T-helper 2 cell treated with Interferon-gamma antibody and Interleukin-4, amounts not matched to agents 100 ng/mL and 5 ng/mL, for 36 hours (primary cell): Measurements from ENCODE around the gene IL1RAPL1. TPM values are rescaled to one million over a fixed set of nuclear protein-coding genes. Genes with fewer than 3 reads are reported as not detected.
"Not testable (repeated sequence)": the region's sequence is repeated elsewhere in the genome, so short reads cannot be mapped to it uniquely, and the experiment has no call there.

Experiments used
- intact Hi-C: fragments of 100-400 bp; cut with micrococcal nuclease; formaldehyde crosslinking; loops from one replicate; pipeline ENCODE4 v1.15.1; 2023
- total RNA-seq: library from RNA; stranded (reverse); gene quantifications from 2 replicates; pipeline ENCODE4 v1.2.3, GENCODE V29; 2022

IL1RAPL1 gene
- total RNA-seq, 1 donor from 2014 or later = not detected

DNA sequence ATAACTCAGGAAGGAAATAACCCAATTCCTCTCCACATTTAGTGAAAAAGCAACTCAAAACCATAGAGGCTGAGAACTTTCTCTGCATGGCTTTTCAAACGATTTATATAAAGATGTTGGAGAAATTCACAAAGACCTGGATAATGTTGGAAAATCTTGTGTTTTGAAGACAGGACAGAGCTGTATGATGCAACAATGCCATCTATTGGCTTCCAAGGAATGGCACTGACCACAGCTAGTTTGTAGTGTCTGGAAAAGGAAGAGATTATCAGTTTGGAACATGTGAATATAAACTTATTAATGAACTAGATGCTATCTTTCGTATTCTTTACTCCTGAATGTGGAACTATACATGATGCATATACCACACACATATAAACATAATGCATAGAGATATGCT lies 503.6 kb downstream of the IL1RAPL1 start:
- intact Hi-C loops = no loop called here

DNA sequence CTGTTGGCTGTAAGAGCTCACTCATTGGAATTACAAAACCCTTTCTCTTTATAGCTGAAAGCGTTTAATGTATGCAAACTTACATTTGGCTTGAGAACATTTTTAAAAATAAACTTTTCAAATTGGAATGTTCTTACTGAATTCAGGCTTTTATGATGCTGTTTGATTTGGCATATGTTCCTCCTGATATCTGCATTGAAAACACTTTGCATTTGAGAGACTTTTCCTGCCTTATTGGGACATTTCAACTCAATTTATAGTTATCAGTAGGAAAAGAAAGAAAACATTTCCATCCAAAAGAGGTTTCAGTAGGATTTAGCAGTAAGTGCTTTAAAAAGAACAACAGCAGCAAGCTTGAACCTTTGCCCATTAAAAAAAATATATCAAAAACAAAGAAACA lies 520.0 kb downstream of the IL1RAPL1 start:
- intact Hi-C loops = no loop called here

DNA sequence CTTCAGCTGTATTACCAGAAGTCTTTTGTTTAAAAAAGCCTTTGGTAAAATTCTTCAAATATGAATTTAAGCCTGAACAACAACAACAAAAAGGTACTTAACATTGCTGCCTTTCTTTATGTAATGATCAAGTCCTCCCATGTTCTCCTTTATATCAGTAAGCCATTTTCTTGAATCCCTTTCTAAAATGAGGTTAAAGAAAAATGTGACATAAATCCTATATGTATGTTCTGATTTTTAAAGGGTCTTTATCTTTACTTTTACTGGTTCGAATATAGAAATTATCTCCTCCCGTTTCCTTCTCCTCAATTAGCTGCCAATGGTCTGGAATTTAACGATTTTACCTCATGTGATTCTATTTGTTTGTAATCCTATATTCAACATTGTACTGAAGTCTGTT lies 522.8 kb downstream of the IL1RAPL1 start:
- intact Hi-C loops = no loop called here

DNA sequence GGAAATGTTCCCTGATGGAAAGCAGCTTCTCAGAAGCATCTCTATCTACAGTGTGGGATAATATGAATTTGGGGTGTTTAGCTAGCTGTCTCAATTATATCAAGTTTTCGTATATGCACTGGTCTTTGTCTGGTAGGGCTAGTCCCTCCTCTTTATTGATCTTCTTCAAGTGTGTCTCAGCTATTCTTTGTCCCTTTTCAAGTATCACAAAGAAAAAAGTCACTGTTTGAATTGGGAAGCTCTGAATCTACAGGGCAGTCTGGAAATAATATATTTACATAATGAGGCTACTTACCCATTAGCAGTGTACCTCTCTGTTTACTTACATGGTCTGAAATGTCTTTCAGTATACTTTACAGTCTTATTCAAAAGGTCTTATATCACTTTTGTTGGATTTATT lies 526.0 kb downstream of the IL1RAPL1 start:
- intact Hi-C loops = no loop called here

DNA sequence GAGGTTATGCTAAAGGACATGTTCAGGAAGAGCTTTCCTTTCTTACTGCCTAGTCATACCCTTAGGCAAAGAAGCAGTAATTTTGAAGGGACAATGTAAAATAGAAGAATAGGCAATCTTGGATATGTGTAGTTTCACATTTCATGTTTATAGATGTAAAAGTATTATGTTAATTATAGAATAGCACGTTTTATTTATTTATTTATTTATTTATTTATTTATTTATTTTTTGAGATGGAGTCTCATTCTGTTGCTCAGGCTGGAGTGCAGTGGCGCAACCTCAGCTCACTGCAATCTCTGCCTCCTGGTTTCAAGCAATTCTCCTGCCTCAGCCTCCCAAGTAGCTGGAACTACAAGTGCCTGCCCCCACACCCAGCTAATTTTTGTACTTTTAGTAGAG lies 535.6 kb downstream of the IL1RAPL1 start:
- intact Hi-C loops = not testable (repeated sequence)

DNA sequence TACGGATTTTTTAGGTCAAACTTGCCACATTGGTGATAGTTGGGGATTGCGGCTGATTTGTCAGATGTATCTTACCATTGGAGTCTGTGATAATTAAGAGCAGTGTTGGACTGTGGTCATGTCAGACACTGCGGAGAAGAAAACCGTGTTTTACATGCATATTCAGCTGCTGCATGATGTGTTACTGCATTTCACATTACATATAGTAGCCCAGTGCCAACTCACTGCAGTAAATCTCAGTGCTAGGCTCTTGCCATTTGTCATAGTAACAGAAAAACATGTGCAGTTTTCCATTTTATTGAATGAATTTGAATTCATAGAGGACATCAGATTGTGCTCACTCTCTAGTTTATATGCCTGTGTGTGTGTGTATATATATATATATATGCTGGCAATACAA lies 543.7 kb downstream of the IL1RAPL1 start:
- intact Hi-C loops = no loop called here

DNA sequence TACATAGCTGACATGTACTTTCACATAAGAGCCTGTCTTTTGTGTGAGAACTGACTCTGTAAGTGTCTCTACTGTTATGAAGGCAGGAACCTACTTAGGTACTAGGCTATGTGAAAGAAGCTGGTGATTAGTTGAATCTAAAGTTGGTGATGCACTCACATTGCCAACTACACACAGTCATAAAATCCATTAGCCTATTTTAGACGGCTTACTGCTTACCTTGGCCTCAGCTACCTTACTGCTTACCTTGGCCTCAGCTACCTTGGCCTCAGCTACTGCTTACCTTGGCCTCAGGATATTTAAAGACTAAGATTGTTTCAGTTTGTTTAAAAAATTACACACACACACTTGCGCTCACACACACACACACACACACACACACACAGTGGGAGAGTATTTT lies 549.7 kb downstream of the IL1RAPL1 start:
- intact Hi-C loops = no loop called here

DNA sequence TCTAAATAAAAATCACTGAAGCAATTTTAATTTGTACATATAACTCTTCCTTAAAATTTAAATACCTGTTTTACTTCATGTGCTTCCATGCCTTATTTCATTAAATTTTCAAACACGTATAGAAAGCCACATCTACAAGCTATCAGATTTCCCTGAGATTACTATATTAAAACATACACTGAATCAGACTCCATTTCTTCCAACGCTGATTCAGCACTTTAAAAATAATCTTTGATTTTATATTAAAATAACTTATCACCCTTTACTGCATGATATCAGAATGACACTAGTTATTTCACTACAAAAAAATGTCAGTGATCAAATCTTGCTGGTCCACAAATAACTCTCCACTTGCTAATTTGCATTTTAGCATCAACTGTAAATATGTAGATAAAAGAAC lies 550.8 kb downstream of the IL1RAPL1 start:
- intact Hi-C loops = no loop called here

DNA sequence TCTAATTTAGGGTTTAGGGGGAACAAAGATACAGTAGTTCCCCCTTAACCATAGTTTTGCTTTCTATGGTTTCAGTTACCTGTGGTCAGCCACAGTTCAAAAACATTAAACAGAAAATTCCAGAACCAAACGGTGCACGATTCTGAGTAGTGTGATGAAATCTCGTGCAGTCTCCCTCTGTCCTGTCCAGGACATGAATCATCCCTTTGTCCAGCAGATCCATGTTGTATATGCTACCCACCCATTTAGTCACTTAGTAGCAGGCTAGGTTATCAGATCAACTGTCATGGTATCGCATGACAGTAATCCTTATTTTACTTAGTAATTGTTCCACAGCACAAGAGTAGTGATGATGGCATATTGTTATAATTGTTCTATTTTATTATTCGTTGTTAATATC lies 556.1 kb downstream of the IL1RAPL1 start:
- intact Hi-C loops = no loop called here

DNA sequence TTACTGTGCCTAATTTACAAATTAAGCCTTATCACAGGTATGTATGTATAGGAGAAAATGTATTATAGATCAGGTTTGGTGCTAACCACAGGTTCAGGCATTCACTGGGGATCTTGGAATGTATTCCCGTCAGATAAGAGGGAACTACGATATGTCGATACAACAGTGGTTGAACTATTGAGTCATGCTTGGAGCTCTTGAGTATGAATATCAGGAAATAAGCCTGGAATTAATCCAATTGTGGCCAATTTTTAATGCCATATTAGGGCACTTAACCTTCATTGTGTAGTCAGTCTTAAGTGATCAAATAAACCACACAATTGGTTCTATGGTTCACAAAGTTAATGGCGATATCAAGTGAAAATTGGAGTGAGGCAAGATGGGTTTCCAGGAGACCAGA lies 556.5 kb downstream of the IL1RAPL1 start:
- intact Hi-C loops = no loop called here

DNA sequence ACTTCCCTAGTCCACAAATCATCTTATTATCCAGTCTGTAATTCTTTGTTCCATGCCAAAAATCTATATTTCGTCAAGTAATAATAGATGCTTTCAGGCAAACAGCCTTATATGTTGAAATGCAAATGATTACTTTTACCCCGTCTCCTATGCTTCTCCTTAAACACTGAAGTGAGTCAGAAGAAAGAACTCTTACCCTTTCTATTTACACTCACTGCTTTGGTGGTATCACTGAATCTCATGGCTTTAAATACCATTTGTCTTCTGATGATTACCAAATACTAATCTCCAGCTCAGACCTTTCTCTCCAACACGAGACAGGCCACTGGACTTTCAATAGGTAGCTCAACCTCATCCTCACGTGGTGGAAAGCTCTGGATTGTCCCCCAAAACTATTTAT lies 558.1 kb downstream of the IL1RAPL1 start:
- intact Hi-C loops = no loop called here

DNA sequence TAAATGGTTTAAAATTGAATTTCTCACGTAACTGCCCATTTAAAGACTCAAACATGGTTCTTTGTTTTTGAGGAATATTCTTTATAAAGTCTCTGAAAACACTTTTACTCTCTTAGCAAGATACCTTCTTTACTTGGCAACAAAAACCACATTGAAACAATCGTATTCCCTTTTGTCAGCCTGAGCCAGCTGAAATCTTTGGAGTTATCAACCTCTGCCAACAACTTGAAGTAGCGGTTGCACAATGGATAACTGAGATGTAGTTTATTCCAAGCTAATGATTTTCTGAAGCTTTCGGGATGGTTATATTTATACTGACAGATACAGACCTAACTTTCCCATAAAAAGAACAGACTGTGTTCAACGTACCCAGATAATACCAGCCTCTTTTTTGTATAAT lies 561.3 kb downstream of the IL1RAPL1 start:
- intact Hi-C loops = no loop called here

DNA sequence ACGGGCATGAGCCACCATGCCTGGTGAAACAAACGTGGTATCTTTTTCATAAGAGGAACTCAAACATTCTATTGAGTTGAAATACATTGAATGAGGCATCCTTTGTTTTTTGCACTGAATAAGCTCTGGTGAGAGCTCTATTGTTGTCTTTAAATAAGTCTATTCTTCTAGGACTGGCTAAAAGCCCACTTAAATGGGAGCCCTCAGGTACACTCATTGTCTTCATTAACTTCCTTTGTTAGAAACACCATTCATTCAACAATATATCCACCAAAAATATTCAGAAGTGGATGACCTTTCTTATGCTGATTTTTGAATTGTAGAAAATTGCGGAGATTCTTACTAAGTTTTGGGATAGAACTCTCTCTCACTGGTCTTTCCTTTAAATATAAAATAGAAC lies 568.0 kb downstream of the IL1RAPL1 start:
- intact Hi-C loops = no loop called here

DNA sequence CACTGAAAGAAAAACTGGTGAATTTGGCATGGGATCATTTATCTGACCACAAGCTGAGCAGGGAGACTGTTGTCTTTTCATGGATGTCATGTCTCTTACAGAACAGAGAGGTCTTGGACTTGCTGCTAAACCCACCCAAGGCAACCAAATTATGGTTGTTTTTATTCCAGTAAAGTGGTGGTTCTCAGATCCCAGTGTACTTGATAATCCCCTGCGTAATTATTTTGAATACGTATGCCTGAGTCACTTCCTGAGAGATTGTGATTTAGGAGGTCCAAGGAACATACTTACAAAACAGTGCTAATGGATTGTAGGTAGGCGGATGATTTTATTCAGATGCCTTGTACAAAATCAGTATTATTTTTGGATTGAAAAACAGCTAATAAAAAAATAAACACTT lies 585.6 kb downstream of the IL1RAPL1 start:
- intact Hi-C loops = no loop called here

DNA sequence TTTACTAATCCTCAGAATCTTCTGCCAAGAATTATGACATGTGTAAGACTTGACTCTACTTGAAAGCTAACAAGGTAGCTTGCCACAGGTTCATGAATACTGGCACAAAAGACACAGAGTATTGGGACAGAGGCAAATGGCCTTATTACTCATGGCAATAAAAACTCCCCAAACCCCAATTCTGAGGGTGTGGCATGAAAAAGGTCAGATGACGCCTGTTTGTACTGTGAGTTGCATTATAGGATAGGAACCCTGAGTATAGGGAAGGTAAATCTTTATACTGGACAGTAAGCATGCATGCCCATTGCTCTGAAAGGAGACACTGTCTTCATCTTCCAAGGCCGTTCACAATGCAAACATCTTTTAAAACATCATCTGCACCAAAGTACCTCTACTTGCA lies 600.0 kb downstream of the IL1RAPL1 start:
- intact Hi-C loops = no loop called here

DNA sequence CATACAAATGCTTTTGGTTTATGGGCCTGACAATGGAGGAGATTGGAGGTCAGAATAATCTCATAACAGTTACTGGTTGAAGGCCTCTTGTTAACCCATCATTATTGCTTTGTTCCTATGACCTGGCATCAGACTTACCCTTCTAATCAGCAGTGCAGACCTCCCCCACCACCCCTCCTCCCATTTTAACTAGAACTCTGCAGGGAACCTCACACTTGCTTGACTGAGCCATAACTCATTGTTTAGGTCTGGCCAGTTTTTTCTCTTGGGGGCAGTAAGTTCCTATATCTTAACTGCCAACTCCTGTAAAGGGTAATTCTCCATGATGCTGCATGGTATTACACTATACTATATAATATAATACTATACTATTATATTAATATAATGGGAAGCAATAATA lies 609.3 kb downstream of the IL1RAPL1 start:
- intact Hi-C loops = no loop called here

DNA sequence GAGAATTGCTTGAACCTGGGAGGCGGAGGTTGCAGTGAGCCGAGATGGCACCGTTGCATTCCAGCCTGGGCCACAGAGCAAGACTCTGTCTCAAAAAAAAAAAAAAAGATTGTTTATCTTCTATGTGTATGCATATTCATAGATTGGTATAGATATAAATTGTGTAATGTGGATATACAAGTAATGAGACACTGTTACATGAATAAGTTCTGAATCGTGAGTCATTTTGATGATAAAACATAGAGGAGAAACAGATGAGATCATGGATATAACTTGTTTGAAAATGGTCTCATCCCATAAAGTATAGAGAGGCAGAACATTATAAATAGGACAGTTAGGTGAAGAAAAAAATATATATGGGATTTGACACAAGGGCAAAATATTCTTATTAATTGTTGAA lies 628.0 kb downstream of the IL1RAPL1 start:
- intact Hi-C loops = no loop called here

DNA sequence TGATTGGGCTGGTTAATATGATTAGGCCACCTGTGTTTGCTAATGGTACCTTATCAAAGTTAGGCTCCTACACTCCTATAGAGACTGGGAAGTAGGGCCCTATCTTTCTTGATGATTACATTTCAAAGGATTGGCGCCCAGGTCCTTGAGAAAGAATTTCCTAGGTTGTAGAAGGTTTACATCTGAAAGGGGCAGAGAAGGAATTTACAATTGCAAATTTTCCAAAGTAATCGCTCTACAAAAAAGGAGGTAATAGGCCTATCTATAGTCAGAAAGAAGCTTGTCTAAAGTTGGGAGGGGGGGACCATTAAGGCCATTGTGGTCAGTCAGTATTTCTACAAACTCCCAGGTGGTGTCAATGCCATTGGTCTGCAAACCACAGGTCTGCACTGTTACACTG lies 638.4 kb downstream of the IL1RAPL1 start:
- intact Hi-C loops = no loop called here

DNA sequence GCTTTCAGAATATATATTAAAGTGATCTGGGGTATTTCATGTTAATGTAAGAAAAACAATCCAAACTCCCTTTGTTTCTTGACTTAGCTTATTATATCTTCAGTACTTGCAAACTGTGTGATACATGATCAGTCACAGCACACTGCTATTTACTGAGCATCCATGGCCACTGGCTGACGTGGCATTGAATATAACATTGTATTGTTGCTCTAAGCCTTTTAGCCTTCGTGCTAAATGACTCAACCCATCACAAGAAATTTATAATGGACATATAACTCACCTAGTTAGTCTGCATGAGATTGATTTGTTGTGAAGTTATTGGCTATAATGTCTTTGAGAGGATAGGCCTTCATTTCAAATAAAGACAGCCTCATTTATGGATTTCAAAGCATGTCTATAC lies 642.6 kb downstream of the IL1RAPL1 start:
- intact Hi-C loops = no loop called here

DNA sequence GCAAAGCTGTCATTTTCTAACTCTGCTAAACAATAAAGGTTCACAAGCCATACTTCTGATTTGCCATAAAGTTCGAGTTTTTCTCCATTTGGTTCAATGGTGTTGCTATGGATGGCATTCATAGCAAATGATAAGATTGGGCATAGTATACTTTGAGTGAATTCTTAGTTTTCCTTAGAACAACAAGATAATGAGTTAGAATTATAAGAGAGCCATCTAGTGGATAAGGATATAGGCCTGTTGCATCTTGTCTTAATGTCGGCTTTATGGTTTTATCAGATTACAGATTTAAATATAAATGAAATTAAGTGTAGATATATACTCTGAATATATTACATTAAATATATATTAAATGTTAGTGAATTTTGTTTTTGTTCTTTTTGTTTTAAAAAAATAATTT lies 644.6 kb downstream of the IL1RAPL1 start:
- intact Hi-C loops = no loop called here

DNA sequence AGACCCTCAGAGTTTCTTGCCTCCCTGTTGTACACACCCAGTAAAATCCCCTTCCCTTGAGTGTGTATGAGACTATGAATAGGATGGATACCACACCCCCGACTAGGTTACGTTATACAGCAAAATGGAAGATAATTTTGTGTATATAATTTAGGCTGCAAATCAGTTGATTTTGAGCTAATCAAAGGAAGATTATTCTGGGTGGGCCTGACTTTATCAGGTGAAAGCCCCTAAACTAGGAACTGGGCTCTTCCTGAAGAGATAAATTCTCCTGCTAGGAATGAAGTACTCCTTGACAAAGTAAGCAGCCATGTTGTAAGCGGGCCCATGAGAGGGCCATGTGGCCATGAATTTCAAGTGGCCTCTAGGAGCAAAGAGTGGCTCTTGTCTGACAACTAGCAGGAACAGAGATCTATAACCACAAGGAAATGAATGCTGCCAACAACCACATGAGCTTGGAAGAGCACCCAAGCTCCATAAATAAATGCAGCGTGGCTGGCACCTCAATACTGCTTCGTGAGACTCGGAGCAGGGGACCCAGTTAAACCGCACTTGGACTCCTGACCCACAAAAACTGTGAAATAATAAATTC lies 646.4 kb downstream of the IL1RAPL1 start:
- intact Hi-C loops = no loop called here

DNA sequence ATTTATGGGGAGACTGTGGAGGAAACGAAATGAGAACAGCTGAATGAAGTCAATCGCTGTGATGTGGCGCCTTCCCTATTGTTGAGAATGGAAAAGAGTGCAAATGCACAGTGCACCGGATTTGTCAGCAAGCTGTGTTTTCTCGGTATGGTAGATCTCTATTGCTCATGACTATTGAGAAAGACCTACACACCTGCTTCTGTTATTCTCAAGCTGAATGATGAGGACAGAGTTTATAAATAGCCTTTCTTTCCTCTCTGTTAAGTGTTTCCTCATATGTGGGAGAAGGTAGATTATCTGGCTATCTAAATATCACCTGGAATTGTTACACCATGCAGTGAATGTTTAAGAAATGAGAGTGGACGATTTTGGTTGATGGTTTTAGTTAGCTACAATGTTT lies 650.7 kb downstream of the IL1RAPL1 start:
- intact Hi-C loops = no loop called here

DNA sequence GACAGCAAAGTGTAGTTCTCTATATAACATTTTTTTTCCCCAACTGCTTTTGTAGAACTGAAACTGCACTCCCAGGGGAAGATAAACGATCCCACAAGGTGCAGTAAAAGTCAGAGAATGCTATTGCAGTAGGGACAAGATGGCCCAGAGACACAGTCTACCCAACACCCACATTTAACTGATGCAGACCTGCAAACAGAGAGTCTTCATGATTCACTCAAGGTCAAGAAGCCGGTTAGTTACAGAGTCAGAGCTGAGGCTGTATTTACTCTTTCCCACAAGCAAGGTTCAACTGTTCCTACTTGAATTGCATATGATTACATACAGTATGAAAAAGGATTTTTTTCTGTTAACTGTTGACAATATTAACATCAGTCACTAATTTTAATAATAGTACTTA lies 654.6 kb downstream of the IL1RAPL1 start:
- intact Hi-C loops = no loop called here

DNA sequence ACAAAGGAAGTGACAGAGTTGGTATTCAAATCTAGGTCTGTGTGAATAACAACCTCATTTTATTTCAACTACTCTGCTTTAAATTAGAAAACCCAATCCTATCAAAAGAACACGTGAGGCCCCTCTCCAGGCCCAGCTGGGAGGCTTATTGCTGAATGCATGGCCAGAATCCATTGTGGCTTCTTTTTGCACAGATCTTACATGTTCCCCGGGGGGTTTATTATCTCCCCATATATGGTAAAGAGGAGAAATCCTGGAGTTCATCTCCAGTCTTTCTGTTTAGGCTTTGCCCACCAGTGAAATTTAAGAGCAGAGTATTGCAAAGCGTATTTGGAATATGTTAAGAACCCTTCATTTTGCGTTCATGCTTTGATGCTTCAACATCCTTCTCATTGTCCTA lies 655.6 kb downstream of the IL1RAPL1 start:
- intact Hi-C loops = no loop called here
